ENCODE measurements around the gene MSTO1.
"Not testable (repeated sequence)": the region's sequence is repeated elsewhere in the genome, so short reads cannot be mapped to it uniquely, and the experiment has no call there.

The MSTO1 gene

GRCh38 chr1:155609515-155610256, at the start of gene MSTO1:
Gene MSTO1, plus strand, starts transcription at chr1:155610218. Its CDS starts 31 bp downstream, at chr1:155610249.
- DNase-seq (ENCODE audit: insufficient read length, low spot score) (peak; percentile 69), FAIRE-seq (peak; percentile 92)

DNA sequence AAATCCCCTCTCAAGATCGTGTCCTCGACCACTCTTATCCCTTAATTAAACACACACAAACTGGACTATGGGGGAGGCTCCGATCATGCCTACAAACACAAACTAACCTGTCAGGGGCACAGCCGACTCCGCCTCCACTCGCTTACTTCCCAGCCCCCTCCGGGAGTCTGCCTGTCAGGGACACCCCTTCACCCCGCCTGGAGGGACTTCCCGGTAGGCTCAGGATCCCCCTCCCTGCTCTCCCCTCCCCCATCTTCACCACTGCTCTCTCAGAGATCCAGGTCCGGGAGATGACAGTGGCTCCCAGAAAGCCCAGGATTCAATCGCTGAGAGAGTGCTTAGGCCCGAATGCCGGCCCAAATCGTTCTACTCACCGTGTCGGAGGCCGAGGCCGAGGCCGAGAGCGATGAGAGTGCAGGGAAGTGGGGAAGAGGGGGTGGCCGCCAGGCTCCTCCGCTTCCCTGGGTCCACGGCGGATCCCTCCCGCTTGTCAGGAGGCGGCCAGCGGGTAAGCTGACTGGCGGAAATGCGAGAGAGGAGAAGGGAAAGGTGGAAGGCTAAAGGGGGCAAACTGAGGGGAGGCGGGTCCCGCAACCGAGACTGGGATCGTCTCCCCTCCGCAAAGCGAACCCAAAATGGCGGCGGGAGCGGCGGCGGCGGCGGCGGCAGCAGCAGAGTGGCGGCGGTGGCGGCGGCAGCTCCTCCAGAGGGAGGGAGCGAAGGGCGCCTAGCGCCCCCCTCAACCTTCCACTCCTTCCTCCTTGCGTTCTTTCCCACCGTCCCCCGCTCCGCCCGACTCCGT, 48.0 kb upstream of the MSTO1 start:
- FAIRE-seq (peak; percentile 89), DNase-seq (ENCODE audit: insufficient read length, low spot score) (peak; percentile 24)

DNA sequence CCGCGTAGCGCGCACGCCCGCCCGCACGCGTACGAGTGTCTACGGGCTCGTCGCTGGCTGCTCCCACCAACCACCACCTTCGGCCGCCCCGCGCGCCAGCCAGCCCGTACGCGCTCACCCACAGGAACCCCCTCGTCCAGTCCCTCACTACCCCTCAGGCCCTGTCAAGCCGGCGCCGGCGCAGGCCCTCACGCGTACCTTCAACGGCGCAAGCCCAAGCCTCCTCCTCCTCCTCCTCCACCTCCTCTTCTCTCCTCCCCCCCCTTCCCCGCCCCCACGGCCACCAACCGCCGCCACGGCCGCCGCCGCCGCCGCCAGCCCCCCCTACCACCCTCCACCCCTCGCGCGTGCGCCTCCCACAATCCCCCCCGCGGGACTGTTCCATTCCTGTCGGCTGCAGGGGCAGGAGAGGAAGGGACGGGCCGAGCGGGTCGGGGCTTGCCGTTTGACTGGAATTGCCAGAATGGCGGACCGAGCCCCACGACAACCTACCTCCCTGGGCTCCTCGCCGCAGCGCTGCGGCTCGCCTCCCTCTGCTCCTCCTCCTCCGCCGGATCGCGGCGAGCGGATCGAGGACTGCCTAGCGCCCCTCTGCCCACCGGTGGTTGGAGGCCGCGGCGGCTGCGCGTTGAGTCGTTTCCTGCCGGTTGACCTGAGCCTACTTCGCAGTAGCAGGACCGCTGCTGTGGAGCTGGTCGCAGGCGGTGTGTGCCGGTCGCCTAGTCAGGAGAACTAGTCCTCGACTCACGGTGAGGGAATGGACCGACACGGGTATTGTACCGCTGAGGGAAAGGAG, 47.2 kb upstream of the MSTO1 start, which contains the start of gene ASH1L:
Gene ASH1L, minus strand, starts transcription at position 223 of the 796 bp plus-strand sequence. CDS start 41,284 bp downstream, outside the sequence.
- peak; percentile 80 for DNase-seq (ENCODE audit: insufficient read length, low spot score)
- FAIRE-seq, result peak; percentile 71

DNA sequence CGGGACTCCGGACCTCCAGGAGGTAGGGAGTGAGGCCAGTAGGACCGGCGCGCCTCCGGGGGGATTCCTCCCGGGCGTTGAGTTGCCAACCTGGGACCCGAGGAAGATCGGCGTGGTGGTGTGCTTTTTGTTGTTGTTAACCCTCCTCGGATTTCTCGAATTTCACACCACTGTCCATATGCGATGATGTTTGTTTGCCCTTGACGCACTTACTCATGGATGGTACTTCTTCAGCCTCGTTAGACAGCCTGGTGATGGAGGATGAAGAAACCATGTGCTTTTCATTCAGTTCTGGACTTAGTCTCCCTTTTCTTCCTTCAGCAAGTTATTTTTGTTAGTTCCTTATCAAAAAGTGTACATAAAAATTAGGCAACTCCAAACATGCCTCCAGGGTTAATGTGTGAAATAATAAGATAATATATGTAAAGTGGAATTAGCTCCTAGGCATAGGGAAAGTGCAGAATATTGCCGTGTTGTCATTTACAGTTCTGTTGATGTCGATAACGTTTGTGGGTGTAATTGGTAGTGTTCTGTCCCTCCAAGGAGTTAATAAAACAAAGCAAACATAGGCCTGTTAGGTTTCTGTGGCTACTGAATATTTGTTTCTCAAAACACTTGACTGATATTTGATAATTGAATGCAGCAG, 46.5 kb upstream of the MSTO1 start:
- peak; percentile 76 for FAIRE-seq
- DNase-seq (ENCODE audit: insufficient read length, low spot score), result peak; percentile 12

- no peak for FAIRE-seq
- no peak for DNase-seq (ENCODE audit: insufficient read length, low spot score)
Observed at GRCh38 chr1:155569988-155570592, 39.9 kb upstream of the MSTO1 start.

DNA sequence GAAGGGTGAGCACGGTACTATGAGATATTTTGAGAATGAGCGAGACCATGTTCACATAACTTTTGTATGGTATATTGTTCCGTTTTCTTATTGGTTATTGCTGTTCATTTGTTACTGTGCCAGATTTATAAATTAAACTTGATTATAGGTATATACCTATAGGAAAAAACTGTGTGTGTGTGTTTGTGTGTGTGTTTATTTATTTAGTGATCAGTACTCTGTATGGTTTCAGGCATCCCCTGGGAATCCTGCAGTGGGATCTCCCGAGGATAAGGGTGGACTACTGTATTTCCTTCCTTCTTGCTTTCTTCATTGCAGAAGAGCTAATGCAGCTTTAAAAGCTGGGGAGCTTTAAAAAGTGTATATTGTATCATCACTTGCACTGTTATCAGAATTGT, 39.4 kb upstream of the MSTO1 start:
- no peak for DNase-seq (ENCODE audit: insufficient read length, low spot score)
- FAIRE-seq, result no peak

GRCh38 chr1:155574077-155574476, 35.9 kb upstream of the MSTO1 start:
- FAIRE-seq, result no peak
- DNase-seq (ENCODE audit: insufficient read length, low spot score), result no peak

GRCh38 chr1:155575608-155576007, 34.4 kb upstream of the MSTO1 start:
- DNase-seq (ENCODE audit: insufficient read length, low spot score); FAIRE-seq: not testable (repeated sequence)

- not testable (repeated sequence) for FAIRE-seq; DNase-seq (ENCODE audit: insufficient read length, low spot score)
Observed at GRCh38 chr1:155583846-155584245, 26.2 kb upstream of the MSTO1 start.

DNA sequence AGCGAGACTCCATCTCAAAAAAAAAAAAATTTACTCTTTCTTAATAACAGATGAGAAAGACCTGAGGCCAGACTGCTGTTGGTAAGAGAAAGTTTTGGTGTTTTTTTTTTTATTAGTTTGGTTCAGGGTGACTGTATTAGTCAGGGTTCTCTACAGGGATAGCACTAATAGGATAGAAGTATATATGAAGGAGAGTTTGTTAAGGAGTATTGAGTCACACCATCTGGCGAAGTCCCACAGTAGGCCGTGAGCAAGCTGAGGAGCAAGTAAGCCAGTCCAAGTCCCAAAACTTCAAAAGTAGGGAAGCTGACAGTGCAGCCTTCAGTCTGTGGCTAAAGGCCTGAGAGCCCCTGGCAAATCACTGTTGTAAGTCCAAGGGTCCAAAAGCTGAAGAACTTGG, 20.7 kb upstream of the MSTO1 start:
- not testable (repeated sequence) for FAIRE-seq; DNase-seq (ENCODE audit: insufficient read length, low spot score)

- FAIRE-seq; DNase-seq (ENCODE audit: insufficient read length, low spot score): not testable (repeated sequence)
Observed at GRCh38 chr1:155590516-155591247, 19.3 kb upstream of the MSTO1 start.

GRCh38 chr1:155591770-155592169, 18.2 kb upstream of the MSTO1 start:
- DNase-seq (ENCODE audit: insufficient read length, low spot score), result peak; percentile 13
- no peak for FAIRE-seq

DNA sequence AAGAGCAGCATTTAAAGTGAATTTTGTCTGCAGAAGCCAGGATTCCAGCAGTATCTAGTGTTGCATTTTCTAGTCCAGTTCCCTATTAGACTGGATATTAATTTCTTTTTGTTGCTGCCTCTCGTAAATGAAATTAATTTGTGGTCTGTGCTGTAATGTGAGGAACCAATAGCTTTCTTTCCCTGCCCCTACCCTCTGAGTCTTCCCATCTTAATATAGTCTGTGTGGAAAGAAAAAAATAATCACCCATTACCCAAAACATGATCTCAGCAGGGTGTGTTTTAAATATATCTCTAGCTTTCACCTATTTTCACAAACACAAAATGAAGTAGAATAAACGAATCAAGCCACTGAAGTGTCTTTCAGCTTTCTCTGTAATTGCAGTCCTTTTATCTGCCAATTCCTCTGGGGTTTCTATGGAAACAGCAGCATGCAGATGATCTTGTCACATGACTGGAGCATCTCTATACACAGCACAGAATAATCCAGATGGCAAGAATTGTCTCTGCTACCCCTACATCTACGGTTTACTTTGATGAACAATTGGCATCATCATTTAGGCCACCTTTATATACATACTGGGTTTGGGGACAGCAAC, 14.0 kb upstream of the MSTO1 start:
- DNase-seq (ENCODE audit: insufficient read length, low spot score); FAIRE-seq: not testable (repeated sequence)

- DNase-seq (ENCODE audit: insufficient read length, low spot score), result no peak
Observed at GRCh38 chr1:155596864-155597263, 13.2 kb upstream of the MSTO1 start.

GRCh38 chr1:155598842-155599331, 11.1 kb upstream of the MSTO1 start:
- DNase-seq (ENCODE audit: insufficient read length, low spot score) (no peak), FAIRE-seq (no peak)

More at GRCh38 chr1:155596864-155597263, 13.2 kb upstream of the MSTO1 start:
- no peak for FAIRE-seq

GRCh38 chr1:155599828-155600572, 10.0 kb upstream of the MSTO1 start:
- DNase-seq (ENCODE audit: insufficient read length, low spot score); FAIRE-seq: not testable (repeated sequence)

DNA sequence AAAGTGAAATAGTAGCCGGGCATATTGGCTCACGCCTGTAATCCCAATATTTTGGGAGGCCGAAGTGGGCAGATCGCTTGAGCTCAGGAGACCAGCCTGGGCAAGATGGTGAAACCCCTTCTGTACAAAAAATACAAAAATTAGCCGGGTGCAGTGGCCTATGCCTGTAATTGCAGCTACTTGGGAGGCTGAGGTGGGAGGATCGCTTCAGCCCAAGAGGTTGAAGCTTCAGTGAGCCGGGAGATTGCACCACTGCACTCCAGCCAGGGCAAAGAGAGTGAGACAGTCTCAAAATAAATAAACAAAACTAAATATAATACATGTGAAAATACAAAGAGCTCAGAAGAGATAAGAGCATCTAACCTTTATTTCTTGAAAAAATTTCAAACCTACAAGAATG, 2.3 kb upstream of the MSTO1 start:
- DNase-seq (ENCODE audit: insufficient read length, low spot score) (no peak), FAIRE-seq (no peak)

GRCh38 chr1:155608888-155609225, 1.2 kb upstream of the MSTO1 start:
- FAIRE-seq (no peak), DNase-seq (ENCODE audit: insufficient read length, low spot score) (no peak)
